HG03442 (cell line): ENCODE data around the gene PLXNB2.
"Not testable (repeated sequence)": the region's sequence is repeated elsewhere in the genome, so short reads cannot be mapped to it uniquely, and the experiment has no call there.

Experiments
- ATAC-seq: cut with Tn5 transposase; IDR thresholded peaks from one replicate; pipeline ENCODE4 v1.9.1; 2021; ENCODE audit warnings: mild to moderate bottlenecking, moderate library complexity; ENCODE audit not compliant: unreplicated experiment

PLXNB2 gene, protein sequence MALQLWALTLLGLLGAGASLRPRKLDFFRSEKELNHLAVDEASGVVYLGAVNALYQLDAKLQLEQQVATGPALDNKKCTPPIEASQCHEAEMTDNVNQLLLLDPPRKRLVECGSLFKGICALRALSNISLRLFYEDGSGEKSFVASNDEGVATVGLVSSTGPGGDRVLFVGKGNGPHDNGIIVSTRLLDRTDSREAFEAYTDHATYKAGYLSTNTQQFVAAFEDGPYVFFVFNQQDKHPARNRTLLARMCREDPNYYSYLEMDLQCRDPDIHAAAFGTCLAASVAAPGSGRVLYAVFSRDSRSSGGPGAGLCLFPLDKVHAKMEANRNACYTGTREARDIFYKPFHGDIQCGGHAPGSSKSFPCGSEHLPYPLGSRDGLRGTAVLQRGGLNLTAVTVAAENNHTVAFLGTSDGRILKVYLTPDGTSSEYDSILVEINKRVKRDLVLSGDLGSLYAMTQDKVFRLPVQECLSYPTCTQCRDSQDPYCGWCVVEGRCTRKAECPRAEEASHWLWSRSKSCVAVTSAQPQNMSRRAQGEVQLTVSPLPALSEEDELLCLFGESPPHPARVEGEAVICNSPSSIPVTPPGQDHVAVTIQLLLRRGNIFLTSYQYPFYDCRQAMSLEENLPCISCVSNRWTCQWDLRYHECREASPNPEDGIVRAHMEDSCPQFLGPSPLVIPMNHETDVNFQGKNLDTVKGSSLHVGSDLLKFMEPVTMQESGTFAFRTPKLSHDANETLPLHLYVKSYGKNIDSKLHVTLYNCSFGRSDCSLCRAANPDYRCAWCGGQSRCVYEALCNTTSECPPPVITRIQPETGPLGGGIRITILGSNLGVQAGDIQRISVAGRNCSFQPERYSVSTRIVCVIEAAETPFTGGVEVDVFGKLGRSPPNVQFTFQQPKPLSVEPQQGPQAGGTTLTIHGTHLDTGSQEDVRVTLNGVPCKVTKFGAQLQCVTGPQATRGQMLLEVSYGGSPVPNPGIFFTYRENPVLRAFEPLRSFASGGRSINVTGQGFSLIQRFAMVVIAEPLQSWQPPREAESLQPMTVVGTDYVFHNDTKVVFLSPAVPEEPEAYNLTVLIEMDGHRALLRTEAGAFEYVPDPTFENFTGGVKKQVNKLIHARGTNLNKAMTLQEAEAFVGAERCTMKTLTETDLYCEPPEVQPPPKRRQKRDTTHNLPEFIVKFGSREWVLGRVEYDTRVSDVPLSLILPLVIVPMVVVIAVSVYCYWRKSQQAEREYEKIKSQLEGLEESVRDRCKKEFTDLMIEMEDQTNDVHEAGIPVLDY (N-terminal part only)

DNA sequence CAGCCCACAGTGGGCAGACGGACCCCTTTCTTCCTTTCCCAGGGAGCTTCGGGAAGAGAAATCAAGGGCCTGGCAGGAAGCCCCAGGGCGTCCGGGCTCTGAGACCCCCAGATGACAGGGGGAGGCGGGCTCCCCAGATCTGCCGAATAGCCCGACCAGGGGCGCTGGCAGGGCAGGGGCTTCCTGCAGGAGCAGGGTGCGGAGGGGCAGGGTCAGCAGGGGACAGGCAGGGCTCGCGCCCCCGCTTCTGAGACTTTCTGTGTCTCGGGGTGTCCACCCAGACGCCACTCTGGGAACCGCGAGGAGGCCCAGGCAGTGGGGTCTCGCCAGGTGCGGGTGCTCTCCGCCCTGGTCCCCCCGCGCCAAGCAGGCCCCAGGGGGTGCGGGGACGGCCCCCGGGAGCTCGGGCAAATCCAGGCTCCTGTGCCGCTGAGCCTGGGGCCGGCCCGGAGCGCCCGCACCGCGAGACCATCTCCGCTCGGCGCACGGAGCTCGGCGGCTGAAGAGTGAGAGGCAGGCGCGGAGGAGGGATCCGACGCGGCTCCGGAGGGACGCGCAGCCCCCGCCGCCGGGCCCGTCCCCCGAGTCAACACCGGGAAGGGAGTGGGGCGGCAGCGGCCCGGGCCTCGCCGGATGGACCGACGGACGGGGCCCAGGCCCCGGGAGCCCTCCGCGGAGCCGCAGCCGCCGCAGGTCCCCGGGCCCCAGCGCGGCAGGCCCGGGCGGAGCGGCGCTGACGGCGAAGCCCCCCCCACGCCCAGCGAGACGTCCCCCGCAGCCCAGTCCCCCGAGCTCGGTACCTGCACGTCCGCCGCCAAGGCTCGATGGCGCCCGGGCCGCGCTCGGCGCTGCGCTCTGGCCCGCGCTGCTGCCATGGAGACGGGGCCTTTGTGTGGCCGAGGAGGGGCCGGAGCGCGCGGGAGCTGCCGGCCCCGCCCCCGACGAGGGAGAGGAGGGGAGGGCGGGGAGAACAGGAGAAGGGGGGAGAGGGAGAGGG is at the start of gene PLXNB2:
Gene PLXNB2 (minus strand): TSS at position 894 of the 997 bp plus-strand sequence. CDS start 17,062 bp downstream, outside the sequence.
- no peak for ATAC-seq

DNA sequence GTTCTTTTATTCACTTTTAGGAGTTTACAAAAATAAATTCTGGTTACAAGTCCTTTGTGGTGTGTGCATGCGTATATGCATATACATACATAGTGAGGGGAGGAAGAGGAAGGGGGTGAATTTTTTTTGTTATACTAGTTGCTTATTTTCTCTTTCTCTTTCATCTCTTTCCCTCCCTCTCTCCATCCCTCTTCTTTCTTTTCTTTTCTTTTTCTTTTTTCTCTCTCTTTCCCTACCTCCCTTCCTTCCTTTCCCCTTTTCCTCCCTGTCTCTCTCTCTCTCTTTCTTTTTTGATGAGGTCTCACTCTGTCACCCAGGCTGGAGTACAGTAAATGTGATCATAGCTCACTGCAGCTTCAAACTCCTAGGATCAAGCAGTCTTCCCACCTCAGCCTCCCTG is 49.8 kb upstream of the PLXNB2 start:
- no peak for ATAC-seq

DNA sequence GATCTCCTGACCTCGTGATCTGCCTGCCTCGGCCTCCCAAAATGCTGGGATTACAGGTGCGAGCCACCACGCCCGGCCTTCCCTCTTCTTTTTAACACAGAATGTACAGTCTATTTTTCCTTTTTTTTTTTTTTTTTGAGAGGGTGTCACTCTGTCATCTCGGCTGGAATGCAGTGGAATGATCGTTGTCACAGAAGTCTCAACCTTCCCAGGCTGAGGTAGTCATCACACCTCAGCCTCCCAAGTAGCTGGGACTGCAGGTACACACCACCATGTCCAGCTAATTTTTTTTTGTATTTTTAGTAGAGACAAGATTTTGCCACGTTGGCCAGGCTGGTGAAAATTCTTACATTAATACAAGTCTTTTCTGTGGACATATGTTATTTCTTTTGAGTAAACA is 48.7 kb upstream of the PLXNB2 start:
- no peak for ATAC-seq

DNA sequence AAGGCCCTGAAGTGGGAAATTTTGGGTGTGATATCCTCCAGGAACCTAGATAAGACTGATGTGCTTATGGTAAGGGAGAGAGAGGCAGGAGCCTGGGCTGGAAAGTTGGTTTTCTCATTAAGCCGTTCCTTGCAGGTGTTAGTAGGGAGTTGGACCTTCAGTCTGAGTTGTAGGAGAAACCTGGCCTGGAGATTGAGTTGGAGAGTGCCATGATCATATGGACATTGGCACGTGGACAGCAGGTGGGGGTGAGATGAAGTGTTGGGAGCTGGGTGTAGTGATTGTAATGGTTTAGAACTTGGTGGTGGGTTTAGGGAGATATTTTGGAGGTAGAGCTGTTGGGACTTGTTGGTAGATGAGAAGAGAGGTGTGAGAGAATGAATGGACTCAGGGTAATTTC is 40.6 kb upstream of the PLXNB2 start:
- no peak for ATAC-seq

DNA sequence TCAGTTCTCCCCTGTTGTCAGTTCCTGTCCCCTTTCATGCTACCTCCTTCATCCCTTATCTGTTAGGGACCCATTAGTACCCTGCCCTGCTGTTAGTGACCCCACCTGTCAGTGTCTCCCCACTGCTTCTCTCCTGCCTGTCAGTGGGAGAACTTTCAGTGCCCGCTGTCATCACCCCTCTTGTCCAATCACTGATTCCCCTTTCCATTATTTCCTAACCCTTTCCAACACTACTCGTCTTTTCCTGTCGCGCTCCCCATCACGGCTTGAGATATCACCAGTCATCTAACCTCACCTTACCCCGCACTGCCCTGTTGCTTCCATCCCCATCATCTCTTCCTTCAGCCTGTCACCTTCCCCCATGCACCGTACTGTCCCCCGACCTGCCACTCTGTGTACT is 39.7 kb upstream of the PLXNB2 start:
- ATAC-seq = no peak

DNA sequence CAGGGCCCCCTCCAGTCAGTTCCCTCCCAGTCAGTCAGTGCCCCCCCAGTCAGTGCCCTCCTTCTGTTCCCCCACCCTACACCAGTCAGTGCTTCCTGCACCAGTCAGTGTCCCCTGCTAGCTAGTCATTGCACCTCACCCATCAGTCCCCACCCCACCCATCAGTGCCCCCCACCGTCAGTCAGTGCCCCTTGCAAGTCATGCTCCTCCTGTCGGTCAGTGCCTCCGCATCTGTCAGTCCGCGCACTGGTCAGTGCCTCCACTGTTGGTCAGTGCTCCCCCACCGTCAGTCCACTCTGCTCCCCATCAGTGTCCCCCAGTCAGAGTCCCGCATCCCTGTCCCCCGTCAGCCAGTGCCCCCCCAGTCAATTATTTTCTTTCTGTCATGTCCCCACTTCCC is 39.0 kb upstream of the PLXNB2 start:
- ATAC-seq = no peak

DNA sequence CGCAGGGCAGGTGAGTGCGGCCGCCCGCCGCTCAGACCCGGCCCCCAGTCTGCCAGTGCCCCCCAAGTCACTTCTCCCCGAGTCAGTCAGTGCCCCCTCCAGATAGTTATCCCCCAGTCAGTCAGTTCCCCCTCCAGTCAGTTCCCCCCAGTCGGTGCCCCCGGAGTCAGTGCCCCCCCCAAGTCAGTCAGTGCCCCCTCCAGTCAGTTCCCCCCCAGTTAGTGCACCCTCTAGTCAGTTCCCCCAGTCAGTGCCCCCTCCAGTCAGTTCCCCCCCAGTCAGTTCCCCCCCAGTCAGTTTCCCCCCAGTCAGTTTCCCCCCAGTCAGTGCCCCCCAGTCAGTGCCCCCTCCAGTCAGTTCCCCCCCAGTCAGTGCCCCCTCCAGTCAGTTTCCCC is 36.1 kb upstream of the PLXNB2 start:
- no peak for ATAC-seq

DNA sequence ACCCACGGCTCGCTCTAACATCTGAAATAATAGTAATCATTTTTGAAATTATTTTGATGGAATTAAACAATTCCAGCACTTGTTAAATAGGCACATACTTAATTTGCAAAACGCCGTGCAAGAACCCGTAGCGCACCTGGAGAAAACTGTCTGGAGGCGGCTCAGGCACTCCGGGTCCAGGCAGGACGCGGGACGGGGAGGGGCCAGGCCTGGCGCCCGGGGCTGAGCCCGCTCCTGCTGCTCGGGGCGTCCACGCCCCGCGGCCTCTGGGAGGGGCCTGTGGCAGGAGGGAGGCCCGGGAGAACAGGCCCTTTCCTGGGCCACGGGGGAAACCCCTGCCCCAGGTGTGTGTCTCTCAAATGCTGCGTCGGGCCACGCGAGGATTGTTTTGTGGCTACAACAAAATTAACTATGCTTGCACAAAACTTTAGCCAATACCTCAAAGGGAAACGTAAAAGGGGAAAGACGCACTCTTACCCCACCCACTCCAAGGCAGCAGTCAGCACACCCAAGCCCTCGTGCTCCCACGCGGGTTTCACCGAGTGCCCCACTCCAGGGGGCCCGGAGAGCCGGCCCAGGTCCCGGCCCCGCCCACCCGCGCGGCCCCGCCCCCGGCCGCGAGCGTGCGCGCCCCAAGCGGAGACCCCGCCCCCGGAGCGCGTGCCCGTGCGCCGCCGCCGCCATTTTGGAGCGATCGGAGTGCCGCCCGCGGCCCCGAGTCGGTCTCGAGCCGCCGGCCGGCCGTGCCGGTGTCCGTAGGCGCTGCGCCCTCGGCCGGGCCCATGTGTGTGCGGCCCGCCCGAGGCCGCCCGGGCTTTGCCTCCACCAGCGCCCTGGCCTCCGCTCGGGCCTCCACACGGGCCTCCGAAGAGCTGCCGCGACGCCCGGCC is 35.5 kb upstream of the PLXNB2 start, which contains the start of gene PPP6R2:
Gene PPP6R2 (plus strand): TSS at position 677 of the 890 bp plus-strand sequence. CDS start 50,582 bp downstream, outside the sequence.
- peak; percentile 72 for ATAC-seq

DNA sequence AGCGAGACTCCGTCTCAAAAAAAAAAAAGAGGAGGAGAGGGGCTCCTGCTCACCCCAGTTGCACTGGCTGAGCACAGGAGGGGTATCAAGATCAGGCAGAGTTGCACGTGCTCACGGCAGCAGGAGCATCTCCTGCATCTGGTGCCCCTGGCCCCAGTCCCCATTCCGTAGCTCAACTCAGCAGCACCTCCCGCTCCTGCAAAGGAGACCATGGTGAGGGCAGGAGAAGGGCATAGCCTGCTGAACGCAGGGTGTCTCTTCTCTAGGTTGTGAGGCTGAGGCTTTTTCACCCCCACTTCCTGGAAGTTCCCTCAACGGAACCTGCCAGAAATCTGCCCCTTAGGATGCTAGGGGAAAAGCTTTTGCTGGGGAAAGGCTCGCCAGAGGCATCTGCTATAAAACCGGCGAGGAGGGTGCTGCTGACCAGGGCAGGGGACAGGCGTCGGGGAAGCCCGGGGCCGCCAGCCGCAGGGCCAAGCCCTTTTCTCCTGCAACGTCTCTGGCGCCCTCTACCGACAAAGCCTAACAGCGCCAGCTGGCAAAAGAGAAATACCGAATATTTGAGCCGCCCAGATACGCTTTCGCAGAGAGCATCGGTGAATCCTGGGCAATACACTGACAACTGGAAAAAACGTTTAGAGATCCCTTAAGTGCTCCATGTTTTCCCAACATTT is 34.7 kb upstream of the PLXNB2 start:
- ATAC-seq = peak; percentile 45

DNA sequence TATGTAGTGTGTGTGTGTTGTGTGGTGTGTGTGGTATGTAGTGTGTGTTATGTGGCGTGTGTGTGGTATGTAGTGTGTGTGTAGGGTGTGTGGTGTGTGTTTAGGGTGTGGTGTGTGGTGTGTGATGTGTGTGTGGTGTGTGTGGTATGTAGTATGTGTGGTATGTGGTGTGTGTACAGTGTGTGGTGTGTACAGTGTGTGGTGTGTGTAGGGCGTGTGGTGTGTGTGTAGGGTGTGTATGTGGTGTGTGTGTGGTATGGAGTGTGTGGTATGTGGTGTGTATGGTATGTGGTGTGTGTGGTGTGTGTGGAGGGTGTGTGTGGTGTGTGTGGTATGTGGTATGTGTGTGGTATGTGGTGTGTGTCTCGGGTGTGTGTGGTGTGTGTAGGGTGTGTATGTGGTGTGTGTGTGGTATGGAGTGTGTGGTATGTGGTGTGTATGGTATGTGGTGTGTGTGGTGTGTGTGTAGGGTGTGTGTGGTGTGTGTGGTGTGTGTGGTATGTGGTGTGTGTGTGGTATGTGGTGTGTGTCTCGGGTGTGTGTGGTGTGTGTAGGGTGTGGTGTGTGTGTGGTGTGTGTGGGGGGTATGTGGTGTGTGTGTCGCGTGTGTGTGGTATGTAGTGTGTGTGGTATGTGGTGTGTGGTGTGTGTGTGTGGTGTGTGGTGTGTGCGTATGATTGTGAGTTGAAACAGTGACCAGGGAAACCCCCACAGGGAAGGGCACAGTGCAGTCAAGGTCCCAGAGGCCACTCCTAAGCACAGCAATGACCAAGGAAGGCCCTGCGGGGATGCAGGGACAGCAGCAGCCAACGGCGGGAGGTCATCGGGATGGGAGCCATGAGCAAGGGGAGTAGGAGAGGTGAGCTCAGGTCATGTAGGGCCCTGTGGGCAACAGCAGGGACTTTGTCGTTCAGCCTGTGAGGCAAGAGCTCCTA is 32.8 kb upstream of the PLXNB2 start:
- ATAC-seq = no peak

DNA sequence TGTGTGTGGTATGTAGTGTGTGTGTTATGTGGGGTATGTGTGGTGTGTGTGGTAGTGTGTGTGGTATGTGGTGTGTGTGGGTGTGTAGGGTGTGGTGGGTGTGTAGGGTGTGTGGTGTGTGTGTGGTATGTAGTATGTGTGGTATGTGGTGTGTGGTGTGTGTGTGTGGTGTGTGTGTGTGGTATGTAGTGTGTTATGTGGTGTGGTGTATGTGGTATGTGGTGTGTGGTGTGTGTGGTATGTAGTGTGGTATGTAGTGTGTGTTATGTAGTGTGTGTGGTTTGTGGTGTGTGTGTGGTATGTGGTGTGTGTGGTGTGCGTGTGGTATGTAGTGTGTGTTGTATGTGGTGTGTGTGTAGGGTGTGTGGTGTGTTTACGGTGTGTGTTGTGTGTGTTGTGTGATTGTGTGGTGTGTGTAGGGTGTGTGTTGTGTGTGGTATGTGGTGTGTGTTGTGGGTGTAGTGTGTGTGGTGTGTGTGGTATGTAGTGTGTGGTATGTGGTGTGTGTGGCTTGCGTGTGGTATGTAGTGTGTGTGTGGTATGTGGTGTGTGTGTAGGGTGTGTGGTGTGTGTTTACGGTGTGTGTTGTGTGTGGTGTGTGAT is 31.5 kb upstream of the PLXNB2 start:
- no peak for ATAC-seq

DNA sequence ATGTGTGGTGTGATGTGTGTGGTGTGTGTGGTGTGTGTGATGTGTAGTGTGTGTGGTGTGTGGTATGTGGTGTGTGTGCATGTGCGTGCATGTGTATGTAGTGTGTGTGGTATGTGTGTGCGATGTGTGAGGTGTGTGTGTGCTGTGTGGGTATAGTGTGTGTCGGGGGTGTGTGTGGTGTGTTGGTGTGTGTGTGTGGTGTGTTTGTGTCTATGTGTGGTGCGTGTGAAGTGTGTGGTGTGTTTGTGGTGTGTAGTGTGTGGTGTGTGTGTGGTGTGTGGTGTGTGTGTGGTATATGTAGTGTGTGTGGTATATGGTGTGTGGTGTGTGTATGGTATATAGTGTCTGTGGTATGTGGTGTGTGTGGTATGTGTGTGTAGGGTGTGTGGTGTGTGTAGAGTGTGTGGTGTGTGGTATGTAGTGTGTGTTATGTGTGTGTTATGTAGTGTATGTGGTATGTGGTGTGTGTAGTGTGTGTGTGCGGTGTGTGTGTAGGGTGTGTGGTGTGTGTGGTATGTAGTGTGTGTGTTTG is 30.7 kb upstream of the PLXNB2 start:
- no peak for ATAC-seq

DNA sequence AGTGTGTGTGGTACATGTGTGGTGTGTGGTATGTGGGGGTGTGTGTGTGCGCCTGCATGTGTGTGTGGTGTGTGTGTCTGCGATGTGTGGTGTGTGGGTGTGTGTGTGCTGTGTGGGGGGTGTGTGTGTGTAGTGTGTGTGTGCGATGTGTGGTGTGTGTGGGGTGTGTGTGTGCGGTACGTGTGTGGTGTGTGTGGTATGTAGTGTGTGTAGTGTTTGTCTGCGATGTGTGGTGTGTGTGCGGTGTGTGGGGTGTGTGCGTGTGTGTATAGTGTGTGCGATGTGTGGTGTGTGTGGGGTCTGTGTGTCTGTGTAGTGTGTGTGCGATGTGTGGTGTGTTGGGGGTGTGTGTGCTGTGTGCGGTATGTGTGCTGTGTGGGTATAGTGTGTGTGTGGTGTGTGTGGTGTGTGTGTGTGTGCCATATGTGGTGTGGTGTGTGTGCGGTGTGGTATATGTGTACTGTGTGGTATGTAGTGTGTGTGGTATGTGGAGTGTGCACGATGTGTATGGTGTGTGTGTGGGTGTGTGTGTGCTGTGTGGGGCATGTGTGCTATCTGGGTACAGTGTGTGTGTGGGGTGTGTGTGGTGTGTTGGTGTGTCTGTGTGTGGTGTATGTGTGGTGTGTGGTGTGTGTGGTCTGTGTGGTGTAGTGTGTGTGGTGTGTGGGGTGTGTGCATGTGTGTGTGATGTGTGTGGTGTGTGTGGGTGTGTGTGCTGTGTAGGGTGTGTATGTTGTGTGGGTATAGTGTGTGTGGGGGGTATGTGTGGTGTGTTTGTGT is 30.0 kb upstream of the PLXNB2 start:
- no peak for ATAC-seq

DNA sequence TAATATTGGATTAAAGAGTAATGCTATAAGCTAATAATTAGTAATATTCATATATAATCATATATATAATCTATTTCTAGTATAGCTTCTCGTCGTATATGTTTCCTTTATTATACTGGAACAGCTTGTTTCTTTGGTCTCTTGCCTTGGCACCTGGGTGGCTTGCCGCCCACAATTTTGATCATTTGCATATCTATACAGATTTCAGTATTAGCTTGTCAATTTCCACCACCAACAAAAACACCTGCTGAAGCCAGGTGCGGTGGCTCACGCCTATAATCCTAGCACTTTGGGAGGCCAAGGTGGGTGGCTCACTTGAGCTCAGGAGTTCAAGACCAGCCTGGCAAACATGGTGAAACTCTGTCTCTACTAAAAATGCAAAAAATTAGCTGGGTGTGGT is 27.0 kb upstream of the PLXNB2 start:
- ATAC-seq = not testable (repeated sequence)

DNA sequence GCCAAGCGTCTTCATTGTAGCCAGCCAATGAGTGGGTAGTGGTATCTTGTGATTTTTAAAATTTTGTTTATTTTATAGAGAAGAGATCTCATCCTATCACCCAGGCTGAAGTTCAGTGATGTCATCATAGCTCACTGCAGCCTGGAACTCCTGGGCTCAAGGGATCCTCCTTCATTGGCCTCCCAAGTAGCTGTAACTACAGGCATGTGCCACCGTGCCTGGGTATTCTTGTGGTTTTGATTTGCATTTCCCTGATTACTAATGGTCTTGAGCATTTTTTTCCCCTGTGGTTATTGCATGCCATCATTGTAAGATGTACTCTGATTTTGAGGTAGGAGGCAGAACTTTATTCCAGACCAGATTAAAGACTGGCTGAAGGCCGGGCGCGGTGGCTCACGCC is 21.8 kb upstream of the PLXNB2 start:
- no peak for ATAC-seq

DNA sequence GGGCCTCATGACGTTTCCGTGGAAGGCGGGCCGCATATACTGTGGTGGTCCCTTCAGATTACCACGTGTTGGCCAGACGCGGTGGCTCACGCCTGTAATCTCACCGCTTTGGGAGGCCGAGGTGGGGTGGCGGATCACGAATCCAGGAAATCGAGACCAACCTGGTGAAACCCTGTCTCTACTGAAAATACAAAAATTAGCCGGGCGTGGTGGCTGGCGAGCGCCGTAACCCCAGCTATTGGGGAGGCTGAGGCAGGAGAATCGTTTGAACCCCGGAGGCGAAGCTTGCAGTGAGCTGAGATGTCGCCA is 20.2 kb upstream of the PLXNB2 start:
- no peak for ATAC-seq
